GM18502 (cell line): Measurements from ENCODE around the gene TCF7L2.

Experiments used
- ATAC-seq: cut with Tn5 transposase; IDR thresholded peaks from one replicate; pipeline ENCODE4 v1.9.1; 2021; ENCODE audit warnings: mild to moderate bottlenecking; ENCODE audit not compliant: unreplicated experiment, poor library complexity

TCF7L2 gene

GRCh38 chr10:113133497-113134115 is 183.6 kb downstream of the TCF7L2 start:
- ATAC-seq = no peak

GRCh38 chr10:113135025-113135424 is 185.0 kb downstream of the TCF7L2 start:
- ATAC-seq = no peak

GRCh38 chr10:113137941-113138685 is 188.1 kb downstream of the TCF7L2 start:
- ATAC-seq = no peak

- no peak for ATAC-seq
Measured at GRCh38 chr10:113138937-113139585, 189.0 kb downstream of the TCF7L2 start.

- no peak for ATAC-seq
Measured at GRCh38 chr10:113139699-113140098, 189.7 kb downstream of the TCF7L2 start.

- no peak for ATAC-seq
Measured at GRCh38 chr10:113140143-113141011, 190.3 kb downstream of the TCF7L2 start.

GRCh38 chr10:113142601-113143362 is 192.7 kb downstream of the TCF7L2 start:
- ATAC-seq = no peak

- ATAC-seq = no peak
Measured at GRCh38 chr10:113144576-113144975, 194.5 kb downstream of the TCF7L2 start.

- ATAC-seq = no peak
Measured at GRCh38 chr10:113148071-113148825, 198.2 kb downstream of the TCF7L2 start.

- ATAC-seq = no peak
Measured at GRCh38 chr10:113148901-113149300, 198.9 kb downstream of the TCF7L2 start.

GRCh38 chr10:113149626-113150025 is 199.6 kb downstream of the TCF7L2 start:
- no peak for ATAC-seq

GRCh38 chr10:113151190-113151666 is 201.2 kb downstream of the TCF7L2 start:
- ATAC-seq = no peak

- no peak for ATAC-seq
Measured at GRCh38 chr10:113153493-113154102, 203.6 kb downstream of the TCF7L2 start.

GRCh38 chr10:113157441-113157840 is 207.4 kb downstream of the TCF7L2 start:
- ATAC-seq = no peak

GRCh38 chr10:113158183-113158582 is 208.1 kb downstream of the TCF7L2 start:
- ATAC-seq = no peak

- no peak for ATAC-seq
Measured at GRCh38 chr10:113159563-113159962, 209.5 kb downstream of the TCF7L2 start.

GRCh38 chr10:113160641-113161040 is 210.6 kb downstream of the TCF7L2 start:
- no peak for ATAC-seq

- no peak for ATAC-seq
Measured at GRCh38 chr10:113161066-113161465, 211.0 kb downstream of the TCF7L2 start.

GRCh38 chr10:113162960-113163359 is 212.9 kb downstream of the TCF7L2 start:
- ATAC-seq = no peak
